Neuronal stem cell (in vitro differentiated cells): ENCODE results near the gene RBP5.

Experiments
- DNase-seq: peaks from one replicate; pipeline ENCODE4 v3.0.0-alpha.2; 2013; ENCODE audit warnings: low spot score
- H2AFZ ChIP-seq: one replicate; pipeline ENCODE4 v1.6.1; 2013; ENCODE audit warnings: mild to moderate bottlenecking, low read length, inconsistent platforms
- H2AK5ac ChIP-seq: 2 replicates; pipeline ENCODE4 v1.6.1; 2013; ENCODE audit warnings: low read depth, mild to moderate bottlenecking, inconsistent platforms, low read length, moderate library complexity, mixed read lengths
- H2BK120ac ChIP-seq: 2 replicates; pipeline ENCODE4 v1.6.1; 2013; ENCODE audit warnings: low read depth, mild to moderate bottlenecking, inconsistent platforms, low read length, moderate library complexity, mixed read lengths
- H2BK12ac ChIP-seq: one replicate; pipeline ENCODE4 v1.6.1; 2013; ENCODE audit warnings: low read length, inconsistent platforms
- H2BK15ac ChIP-seq: 2 replicates; pipeline ENCODE4 v1.6.1; 2013; ENCODE audit warnings: mild to moderate bottlenecking, low read length, inconsistent platforms, mixed read lengths
- H2BK5ac ChIP-seq: one replicate; pipeline ENCODE4 v1.6.1; 2013; ENCODE audit warnings: inconsistent platforms, mild to moderate bottlenecking, low read length, moderate library complexity
- H3K14ac ChIP-seq: one replicate; pipeline ENCODE4 v1.6.1; 2013; ENCODE audit warnings: low read length, inconsistent platforms
- H3K18ac ChIP-seq: 2 replicates; pipeline ENCODE4 v1.6.1; 2013; ENCODE audit warnings: low read length, inconsistent platforms
- H3K23ac ChIP-seq: 2 replicates; pipeline ENCODE4 v1.6.1; 2013; ENCODE audit warnings: low read depth, mild to moderate bottlenecking, mixed read lengths, low read length, inconsistent platforms; ENCODE audit not compliant: poor library complexity
- H3K27ac ChIP-seq: replicated peaks from 3 replicates; pipeline ENCODE4 v1.5.1; 2013; ENCODE audit warnings: low read length, inconsistent platforms
- H3K27me3 ChIP-seq, 3 experiments: 2 replicates each; pipeline ENCODE4 v1.6.1; 2013; ENCODE audit warnings: low read length in 3 of 3, mild to moderate bottlenecking in 2 of 3, inconsistent platforms in 1 of 3, low read depth in 1 of 3, mixed read lengths in 1 of 3, moderate library complexity in 1 of 3; ENCODE audit not compliant: control insufficient read depth in 3 of 3, insufficient read depth in 3 of 3
- H3K36me3 ChIP-seq, 2 donors: replicated peaks in 1 of 2; 2 replicates each; pipeline ENCODE4 v1.6.1; 2013; ENCODE audit warnings: low read length in 2 of 2; ENCODE audit not compliant: control insufficient read depth in 2 of 2, insufficient read depth in 2 of 2
- H3K4ac ChIP-seq: 2 replicates; pipeline ENCODE4 v1.6.1; 2013; ENCODE audit warnings: inconsistent platforms, mild to moderate bottlenecking, low read length, moderate library complexity
- H3K4me1 ChIP-seq, 2 donors: 1 replicate in 1 of 2; 2 replicates in 1 of 2; pipeline ENCODE4 v1.6.1; 2013; ENCODE audit warnings: low read length in 2 of 2, low read depth in 1 of 2; ENCODE audit not compliant: control insufficient read depth in 2 of 2, insufficient read depth in 1 of 2
- H3K4me2 ChIP-seq: one replicate; pipeline ENCODE4 v1.6.1; 2013; ENCODE audit warnings: mild to moderate bottlenecking, low read length, inconsistent platforms; ENCODE audit not compliant: insufficient read depth, poor library complexity, severe bottlenecking
- H3K4me3 ChIP-seq, 2 donors: 2 replicates each; pipeline ENCODE4 v1.5.1; 2013; ENCODE audit warnings: low read length in 2 of 2, mild to moderate bottlenecking in 2 of 2, inconsistent platforms in 1 of 2, moderate library complexity in 1 of 2
- H3K79me1 ChIP-seq: one replicate; pipeline ENCODE4 v1.6.1; 2013; ENCODE audit warnings: low read depth, mild to moderate bottlenecking, inconsistent platforms, low read length, moderate library complexity
- H3K9ac ChIP-seq: one replicate; pipeline ENCODE4 v1.6.1; 2013; ENCODE audit warnings: mild to moderate bottlenecking, low read depth, low read length, inconsistent platforms; ENCODE audit not compliant: poor library complexity
- H3K9me3 ChIP-seq, 2 donors: replicated peaks in 1 of 2; 2 replicates each; pipeline versions ENCODE3 to v1.6.1; 2013; ENCODE audit warnings: low read length in 2 of 2, mild to moderate bottlenecking in 2 of 2, inconsistent platforms in 1 of 2, low read depth in 1 of 2, mixed read lengths in 1 of 2, moderate library complexity in 1 of 2; ENCODE audit not compliant: control insufficient read depth in 2 of 2, insufficient read depth in 1 of 2
- H4K8ac ChIP-seq: one replicate; pipeline ENCODE4 v1.6.1; 2013; ENCODE audit warnings: low read depth, mild to moderate bottlenecking, inconsistent platforms, low read length, moderate library complexity
- H4K91ac ChIP-seq: one replicate; pipeline ENCODE4 v1.6.1; 2013; ENCODE audit warnings: low read length, low read depth, mild to moderate bottlenecking, inconsistent platforms; ENCODE audit not compliant: poor library complexity
- WGBS, 2 donors: extraction: QIAGEN DNeasy Blood & Tissue Kit; methylation state at CpG; one replicate each; pipeline ENCODE4 v1.1.7; 2013; ENCODE audit warnings: missing lambda C conversion rate in 2 of 2, mixed read lengths in 1 of 2; ENCODE audit not compliant: insufficient read length in 2 of 2, insufficient replicate concordance in 1 of 2; ENCODE audit errors: extremely low coverage in 2 of 2; 5-methylcytosine and 5-hydroxymethylcytosine counted together

RBP5 gene

DNA sequence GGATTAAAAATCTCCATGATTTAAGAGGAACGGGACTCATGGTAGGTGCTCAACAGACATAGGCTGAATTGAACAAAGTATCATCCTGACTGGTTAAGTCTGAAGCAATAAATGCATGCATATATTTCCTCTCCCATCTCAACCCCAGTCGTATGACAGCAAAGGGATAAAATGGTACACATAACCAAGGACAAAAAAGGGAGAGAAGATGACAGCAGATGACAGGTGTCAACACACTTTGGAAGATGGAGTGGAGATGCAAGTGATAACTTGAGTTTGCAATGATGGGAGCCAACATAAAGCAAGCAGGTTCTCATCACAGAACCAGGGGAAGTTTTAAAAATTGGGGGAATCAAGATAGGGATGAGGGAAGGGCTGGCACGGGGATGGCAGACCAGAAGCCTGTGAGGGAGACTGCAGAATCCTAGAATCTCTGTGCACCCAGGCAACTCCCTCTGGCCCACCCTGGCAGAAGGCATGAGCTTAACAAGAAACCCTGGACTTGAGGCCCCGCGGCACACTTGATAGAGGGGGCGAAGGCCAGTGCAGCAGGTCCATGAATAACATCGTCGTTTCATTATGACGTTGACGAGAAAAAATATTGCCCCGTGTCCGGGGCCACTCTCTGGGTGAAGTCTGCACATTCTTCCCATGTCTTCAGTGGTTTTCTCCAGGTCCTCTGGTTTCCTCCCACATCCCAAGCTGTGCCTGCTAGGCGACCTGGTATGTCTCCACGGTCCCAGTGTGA is 24.7 kb downstream of the RBP5 start:
- no peak overlapping the region for H2BK15ac ChIP-seq
- no peak overlapping the region for H2BK12ac ChIP-seq
- H2AK5ac ChIP-seq: no peak overlapping the region
- no peak overlapping the region for H3K4ac ChIP-seq
- no peak overlapping the region for H2AFZ ChIP-seq
- H2BK120ac ChIP-seq: no peak overlapping the region
- H3K4me2 ChIP-seq: no peak overlapping the region
- DNase-seq: no peak
- no peak overlapping the region for H3K4me3 ChIP-seq
- H3K9ac ChIP-seq: no peak overlapping the region
- peaks cover 2 to 16% of the 10 kb centered on the region in 2 donors for H3K9me3 ChIP-seq
- no peak overlapping the region for H4K8ac ChIP-seq
- WGBS, 2 donors: no CpG with 5 or more reads among the region's 14 CpGs
- no peak overlapping the region for H3K27ac ChIP-seq
- H3K79me1 ChIP-seq: peaks cover 2% of the 10 kb centered on the region
- H3K36me3 ChIP-seq: peaks cover 5 to 46% of the 10 kb centered on the region in 2 donors
- H4K91ac ChIP-seq: no peak overlapping the region
- no peak overlapping the region for H3K14ac ChIP-seq
- no peak overlapping the region for H3K23ac ChIP-seq
- peaks cover under 1 to 2% of the 10 kb centered on the region in 2 donors for H3K4me1 ChIP-seq
- H3K18ac ChIP-seq: no peak overlapping the region
- no peak overlapping the region for H2BK5ac ChIP-seq
- no peaks in the 10 kb centered on the region for H3K27me3 ChIP-seq

DNA sequence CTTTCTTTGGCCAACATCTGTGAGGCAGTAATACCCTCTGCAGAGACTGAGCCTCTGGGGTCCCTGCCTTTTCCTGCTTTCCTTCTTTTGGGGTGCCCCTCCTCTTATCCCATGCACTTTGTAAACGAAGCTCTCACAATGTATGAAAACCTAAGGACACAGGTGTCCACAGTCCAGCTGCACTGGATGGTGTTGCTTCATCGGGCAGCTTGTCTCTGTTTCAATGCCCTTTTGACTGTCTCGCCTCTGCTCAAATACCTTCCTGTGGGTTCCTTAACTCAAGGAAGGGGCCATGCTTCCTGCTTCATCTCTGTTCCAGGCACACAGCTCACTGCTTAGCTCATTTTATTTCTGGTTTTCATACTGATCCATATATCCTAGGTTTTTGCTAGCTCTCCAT is 26.1 kb downstream of the RBP5 start:
- no peak for DNase-seq
- Histone ChIP-seq H2AK5ac (no peak overlapping the region), H3K4me3 (no peak overlapping the region), H3K9me3 (peaks cover 2 to 16% of the 10 kb centered on the region in 2 donors), H2BK12ac (no peak overlapping the region), H3K36me3 (peaks cover 7 to 53% of the 10 kb centered on the region in 2 donors), H3K27ac (no peak overlapping the region), H3K23ac (no peak overlapping the region), H3K79me1 (no peaks in the 10 kb centered on the region), H2BK5ac (no peak overlapping the region), H3K4ac (no peak overlapping the region), H4K8ac (no peak overlapping the region), H3K9ac (no peak overlapping the region), H2BK15ac (no peak overlapping the region), H3K4me2 (no peak overlapping the region), H3K14ac (no peak overlapping the region), H3K18ac (no peak overlapping the region), H4K91ac (no peak overlapping the region), H2BK120ac (no peak overlapping the region), H3K4me1 (no peaks in the 10 kb centered on the region), H2AFZ (no peak overlapping the region), H3K27me3 (no peaks in the 10 kb centered on the region)
- WGBS, 2 donors: no CpG with 5 or more reads among the region's 3 CpGs

DNA sequence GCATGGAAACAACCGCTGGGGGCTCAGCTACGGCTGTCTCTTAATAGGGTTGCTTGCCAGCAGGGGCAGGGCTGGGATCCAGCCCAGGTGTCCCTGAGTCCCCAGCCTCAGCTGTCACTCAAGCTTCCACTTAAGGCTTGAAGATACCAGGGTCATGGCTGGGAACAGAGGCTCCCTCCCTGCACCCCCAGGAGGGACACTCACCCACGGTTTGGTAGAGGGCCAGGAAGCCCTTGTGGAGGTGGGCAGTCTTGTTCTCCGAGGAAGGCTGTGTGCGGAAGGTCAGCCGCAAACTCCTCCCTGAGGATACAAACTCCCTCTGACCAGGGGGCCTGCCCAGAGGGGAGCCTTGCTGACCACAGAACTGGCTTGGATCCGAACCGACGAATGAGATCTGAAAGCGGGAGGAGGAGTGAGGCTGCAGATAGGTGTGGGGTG is 27.0 kb downstream of the RBP5 start:
- Histone ChIP-seq H3K4me3 (no peak overlapping the region), H3K18ac (no peak overlapping the region), H3K79me1 (no peaks in the 10 kb centered on the region), H2AK5ac (no peak overlapping the region), H2AFZ (no peak overlapping the region), H2BK12ac (no peak overlapping the region), H2BK5ac (no peak overlapping the region), H3K27ac (no peak overlapping the region), H3K9me3 (peaks cover 2 to 11% of the 10 kb centered on the region in 2 donors), H3K36me3 (peaks cover 7 to 53% of the 10 kb centered on the region in 2 donors), H3K4me2 (no peak overlapping the region), H4K91ac (no peak overlapping the region), H3K4ac (no peak overlapping the region), H3K9ac (no peak overlapping the region), H2BK120ac (no peak overlapping the region), H3K4me1 (no peaks in the 10 kb centered on the region), H3K14ac (no peak overlapping the region), H3K23ac (no peak overlapping the region), H3K27me3 (no peaks in the 10 kb centered on the region), H4K8ac (no peak overlapping the region), H2BK15ac (no peak overlapping the region)
- no peak for DNase-seq
- WGBS, 2 donors: no CpG with 5 or more reads among the region's 10 CpGs

DNA sequence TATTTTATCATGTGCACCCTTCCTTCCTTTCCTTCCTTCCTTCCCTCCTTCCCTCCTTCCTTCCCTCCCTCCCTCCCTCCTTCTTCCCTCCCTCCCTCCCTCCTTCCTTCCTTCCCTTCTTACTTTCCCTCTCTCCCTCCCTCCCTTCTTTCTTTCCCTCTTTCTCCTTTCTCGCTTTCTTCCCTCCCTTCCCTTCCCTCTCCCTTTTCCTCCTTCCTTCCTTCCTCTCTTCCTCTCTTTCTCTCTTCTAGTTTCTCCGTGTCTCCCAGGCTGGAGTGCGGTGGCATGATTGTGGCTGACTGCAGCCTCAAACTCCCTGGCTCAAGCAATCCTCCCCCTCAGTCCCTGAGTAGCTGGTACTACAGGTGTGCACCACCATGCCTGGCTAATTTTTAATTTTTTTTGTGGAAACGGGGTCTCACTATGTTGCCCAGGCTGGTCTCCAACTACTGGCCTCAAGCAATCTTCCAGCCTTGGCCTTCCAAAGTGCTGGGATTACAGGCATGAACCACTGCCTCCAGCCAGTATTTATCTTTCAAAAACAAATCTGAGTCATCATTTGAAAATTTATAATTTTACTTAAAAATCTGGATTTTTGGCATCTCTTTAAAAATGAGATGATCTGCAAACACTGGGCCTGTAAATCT is 27.5 kb downstream of the RBP5 start:
- Histone ChIP-seq H3K4me1 (no peaks in the 10 kb centered on the region), H3K36me3 (peaks cover 7 to 50% of the 10 kb centered on the region in 2 donors), H3K4me2 (no peak overlapping the region), H2AK5ac (no peak overlapping the region), H2BK5ac (no peak overlapping the region), H3K4ac (no peak overlapping the region), H4K91ac (no peak overlapping the region), H2AFZ (no peak overlapping the region), H3K14ac (no peak overlapping the region), H4K8ac (no peak overlapping the region), H2BK120ac (no peak overlapping the region), H3K27me3 (no peaks in the 10 kb centered on the region), H3K9ac (no peak overlapping the region), H2BK15ac (no peak overlapping the region), H3K18ac (no peak overlapping the region), H3K4me3 (no peak overlapping the region), H3K9me3 (peaks cover 0 to 6% of the 10 kb centered on the region in 2 donors), H3K79me1 (peaks cover 1% of the 10 kb centered on the region), H3K23ac (no peak overlapping the region), H3K27ac (no peak overlapping the region), H2BK12ac (no peak overlapping the region)
- no peak for DNase-seq
- no CpG with 5 or more reads among the region's 4 CpGs for WGBS, 2 donors
